HG02588 (cell line): ENCODE results near the gene ZNF667.
A peak's percentile ranks its signal among the peaks of the same experiment; 100 is the strongest.

Source experiments
- ATAC-seq: cut with Tn5 transposase; IDR thresholded peaks from one replicate; pipeline ENCODE4 v1.9.1; 2021; ENCODE audit warnings: mild to moderate bottlenecking, moderate library complexity; ENCODE audit not compliant: unreplicated experiment

The ZNF667 gene

GRCh38 chr19:56393119-56394012, 83.8 kb downstream of the ZNF667 start, which contains the start of gene ZNF582:
Gene ZNF582, minus strand, starts transcription at chr19:56393534. Its CDS starts 1,782 bp downstream, at chr19:56391752.
- peak; percentile 80 for ATAC-seq
